Endothelial cell of hepatic sinusoid (primary cell): ENCODE measurements around the gene SPG7.

Source experiments
- in situ Hi-C: cut with HindIII; loops from 2 replicates; pipeline ENCODE4 v1.10.0; 2017; ENCODE audit warnings: low sequenced_read_pairs

SPG7 gene

GRCh38 chr16:89545044-89545830 lies 37.0 kb downstream of the SPG7 start:
- in situ Hi-C loops, result no loop called here

- in situ Hi-C loops, result no loop called here
Measured at GRCh38 chr16:89545831-89546574, 37.8 kb downstream of the SPG7 start.

GRCh38 chr16:89546781-89547180 lies 38.6 kb downstream of the SPG7 start:
- in situ Hi-C loops, result no loop called here

- in situ Hi-C loops, result no loop called here
Measured at GRCh38 chr16:89547291-89547690, 39.1 kb downstream of the SPG7 start.

DNA sequence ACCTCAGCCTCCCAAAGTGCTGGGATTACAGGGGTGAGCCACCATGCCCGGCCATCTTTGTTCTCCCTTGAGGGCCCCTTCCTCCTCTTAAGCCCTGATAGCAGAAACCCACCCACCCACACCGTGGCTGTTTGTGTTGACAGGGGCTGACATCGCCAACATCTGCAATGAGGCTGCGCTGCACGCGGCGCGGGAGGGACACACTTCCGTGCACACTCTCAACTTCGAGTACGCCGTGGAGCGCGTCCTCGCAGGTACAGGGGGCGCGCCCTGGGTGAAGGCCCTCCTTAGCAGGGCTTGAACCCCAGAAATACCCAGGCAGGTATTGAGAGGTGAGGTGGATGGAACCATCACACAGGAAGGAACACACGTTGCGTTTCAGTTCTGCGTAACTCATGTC lies 39.7 kb downstream of the SPG7 start:
- in situ Hi-C loops, result no loop called here

DNA sequence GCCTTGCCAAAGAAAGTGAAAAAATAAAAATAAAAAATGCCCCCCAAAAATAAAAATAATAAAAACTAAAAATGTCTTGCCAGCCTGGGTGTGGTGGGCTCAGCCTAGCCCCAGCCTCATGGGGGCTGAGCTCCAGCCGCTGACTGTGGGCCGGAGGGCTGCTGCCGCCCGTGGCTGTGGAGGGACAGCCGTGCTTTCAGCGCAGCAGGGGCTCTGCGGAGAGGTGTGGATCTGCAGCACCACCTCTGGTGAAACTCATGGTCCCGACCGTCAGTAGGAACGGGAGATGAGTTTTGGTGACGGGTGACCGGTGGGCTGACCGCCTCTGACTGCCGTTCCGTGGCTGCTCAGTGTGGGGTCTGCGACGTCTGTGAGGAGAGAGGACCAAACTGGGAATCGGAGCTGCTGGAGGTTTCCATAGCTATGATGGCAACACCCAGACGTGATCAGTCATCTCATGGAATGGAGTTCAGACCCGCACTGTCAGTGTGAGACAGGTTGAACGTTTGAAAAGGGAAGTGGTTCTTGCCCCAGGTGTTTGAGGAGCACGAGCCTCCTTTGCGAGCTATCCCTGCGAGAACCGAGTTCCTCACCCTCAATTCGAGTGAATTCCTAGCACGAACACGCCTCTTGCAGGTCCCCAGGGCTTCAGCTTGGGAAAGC lies 40.3 kb downstream of the SPG7 start:
- in situ Hi-C loops, result no loop called here

DNA sequence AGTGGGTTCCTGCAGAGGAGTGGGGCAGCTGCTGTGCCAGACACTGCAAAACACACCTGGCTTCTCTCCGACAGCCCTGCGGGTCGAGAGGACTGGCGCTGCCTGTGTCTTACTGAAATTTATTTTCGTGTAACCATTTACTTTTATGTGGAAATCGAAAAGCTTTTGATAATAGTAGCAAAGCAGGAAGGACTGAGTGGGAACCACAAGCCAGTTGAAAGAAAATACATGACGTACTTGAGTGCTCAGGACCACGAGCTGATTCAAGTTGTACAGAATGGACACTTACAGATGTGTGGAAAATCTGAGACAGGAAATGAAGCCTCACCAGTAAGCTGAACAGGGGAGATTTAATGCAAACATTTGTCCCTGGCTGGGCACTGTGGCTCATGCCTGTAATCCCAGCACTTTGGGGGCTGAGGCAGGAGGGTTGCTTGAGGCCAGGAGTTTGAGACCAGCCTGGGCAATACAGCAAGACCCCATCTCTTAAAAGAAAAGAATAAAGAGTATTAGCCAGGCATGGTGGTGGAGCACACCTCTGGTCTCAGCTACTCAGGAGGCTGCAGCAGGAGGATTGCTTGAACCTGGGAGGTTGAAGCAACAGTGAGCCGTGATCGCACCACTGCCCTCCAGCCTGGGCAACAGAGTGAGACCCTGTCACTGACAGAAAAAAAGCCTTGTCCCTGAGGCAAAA lies 41.0 kb downstream of the SPG7 start:
- in situ Hi-C loops, result no loop called here

GRCh38 chr16:89550421-89551007 lies 42.3 kb downstream of the SPG7 start:
- in situ Hi-C loops, result loop anchor here (5.0 kb wide), 1 partner anchor 43 kb away; the partner anchor contains the start of gene SPG7

GRCh38 chr16:89552329-89552728 lies 44.1 kb downstream of the SPG7 start:
- in situ Hi-C loops, result loop anchor here (5.0 kb wide), 1 partner anchor 45 kb away; the partner anchor contains the start of gene SPG7

DNA sequence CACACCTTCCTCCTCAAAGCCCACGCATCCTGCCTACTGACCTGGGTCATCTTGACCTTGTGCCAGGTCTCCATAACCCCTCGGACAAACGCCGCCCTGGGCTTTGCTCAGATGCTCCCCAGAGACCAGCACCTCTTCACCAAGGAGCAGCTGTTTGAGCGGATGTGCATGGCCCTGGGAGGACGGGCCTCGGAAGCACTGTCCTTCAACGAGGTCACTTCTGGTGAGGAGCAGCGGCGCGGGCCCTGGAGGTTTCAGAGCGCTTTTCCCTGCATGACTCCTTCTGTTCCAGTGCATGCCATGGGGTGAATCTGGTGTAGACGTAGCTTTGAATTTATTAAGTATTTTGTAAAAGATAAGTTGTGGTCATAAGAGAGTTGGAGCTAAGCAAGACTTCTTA lies 44.7 kb downstream of the SPG7 start:
- in situ Hi-C loops, result loop anchor here (5.0 kb wide), 1 partner anchor 46 kb away; the partner anchor contains the start of gene SPG7

- in situ Hi-C loops, result loop anchor here (5.0 kb wide), 1 partner anchor 46 kb away; the partner anchor contains the start of gene SPG7
Measured at GRCh38 chr16:89553733-89554132, 45.5 kb downstream of the SPG7 start.

GRCh38 chr16:89554343-89554742 lies 46.1 kb downstream of the SPG7 start:
- in situ Hi-C loops, result loop anchor here (5.0 kb wide), 1 partner anchor 47 kb away; the partner anchor contains the start of gene SPG7

- in situ Hi-C loops, result no loop called here
Measured at GRCh38 chr16:89555265-89555664, 47.1 kb downstream of the SPG7 start.

DNA sequence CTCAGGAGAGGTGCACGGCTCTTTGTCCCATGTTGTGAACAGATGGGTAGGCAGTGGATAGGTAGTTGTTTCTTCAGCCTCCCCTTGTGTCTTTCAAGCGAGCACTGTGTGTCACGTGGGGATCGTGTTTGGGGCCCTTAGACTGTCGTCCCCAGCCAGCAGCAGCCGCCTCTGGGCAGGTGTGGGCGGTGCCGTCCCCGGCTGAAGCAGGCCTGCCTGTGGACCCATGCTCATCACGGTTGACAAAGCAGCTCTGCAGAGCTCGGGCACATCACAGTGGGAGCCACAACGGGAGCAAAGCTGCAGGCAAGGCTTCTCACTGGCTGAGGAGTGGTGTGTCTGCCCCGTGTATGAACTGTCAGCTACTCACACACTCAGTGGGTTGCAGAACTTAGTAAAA lies 47.6 kb downstream of the SPG7 start:
- in situ Hi-C loops, result no loop called here

DNA sequence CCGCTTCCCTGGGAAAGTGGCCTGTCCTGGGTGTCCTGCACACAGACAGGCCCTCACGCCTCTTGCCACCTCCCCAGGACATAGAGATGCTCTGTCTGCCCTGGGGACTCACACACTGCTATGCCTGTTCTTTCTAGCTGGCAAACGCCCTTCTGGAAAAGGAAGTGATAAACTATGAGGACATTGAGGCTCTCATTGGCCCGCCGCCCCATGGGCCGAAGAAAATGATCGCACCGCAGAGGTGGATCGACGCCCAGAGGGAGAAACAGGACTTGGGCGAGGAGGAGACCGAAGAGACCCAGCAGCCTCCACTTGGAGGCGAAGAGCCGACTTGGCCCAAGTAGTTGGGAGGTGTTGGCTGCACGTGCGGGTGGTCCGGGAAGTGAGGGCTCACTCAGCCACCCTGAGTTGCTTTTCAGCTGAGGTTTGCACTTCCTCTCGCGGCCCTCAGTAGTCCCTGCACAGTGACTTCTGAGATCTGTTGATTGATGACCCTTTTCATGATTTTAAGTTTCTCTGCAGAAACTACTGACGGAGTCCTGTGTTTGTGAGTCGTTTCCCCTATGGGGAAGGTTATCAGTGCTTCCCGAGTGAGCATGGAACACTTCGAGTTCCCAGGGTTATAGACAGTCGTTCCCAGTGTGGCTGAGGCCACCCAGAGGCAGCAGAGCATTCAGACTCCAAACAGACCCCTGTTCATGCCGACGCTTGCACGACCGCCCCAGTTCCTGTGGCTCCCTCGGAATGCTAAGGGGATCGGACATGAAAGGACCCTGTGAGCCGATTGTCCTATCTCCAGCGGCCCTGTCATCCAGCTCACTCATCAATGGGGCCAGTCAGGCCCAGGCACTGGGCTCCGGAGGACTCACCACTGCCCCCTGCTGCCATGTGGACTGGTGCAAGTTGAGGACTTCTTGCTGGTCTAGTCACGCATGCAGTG lies 48.8 kb downstream of the SPG7 start:
- in situ Hi-C loops, result no loop called here

DNA sequence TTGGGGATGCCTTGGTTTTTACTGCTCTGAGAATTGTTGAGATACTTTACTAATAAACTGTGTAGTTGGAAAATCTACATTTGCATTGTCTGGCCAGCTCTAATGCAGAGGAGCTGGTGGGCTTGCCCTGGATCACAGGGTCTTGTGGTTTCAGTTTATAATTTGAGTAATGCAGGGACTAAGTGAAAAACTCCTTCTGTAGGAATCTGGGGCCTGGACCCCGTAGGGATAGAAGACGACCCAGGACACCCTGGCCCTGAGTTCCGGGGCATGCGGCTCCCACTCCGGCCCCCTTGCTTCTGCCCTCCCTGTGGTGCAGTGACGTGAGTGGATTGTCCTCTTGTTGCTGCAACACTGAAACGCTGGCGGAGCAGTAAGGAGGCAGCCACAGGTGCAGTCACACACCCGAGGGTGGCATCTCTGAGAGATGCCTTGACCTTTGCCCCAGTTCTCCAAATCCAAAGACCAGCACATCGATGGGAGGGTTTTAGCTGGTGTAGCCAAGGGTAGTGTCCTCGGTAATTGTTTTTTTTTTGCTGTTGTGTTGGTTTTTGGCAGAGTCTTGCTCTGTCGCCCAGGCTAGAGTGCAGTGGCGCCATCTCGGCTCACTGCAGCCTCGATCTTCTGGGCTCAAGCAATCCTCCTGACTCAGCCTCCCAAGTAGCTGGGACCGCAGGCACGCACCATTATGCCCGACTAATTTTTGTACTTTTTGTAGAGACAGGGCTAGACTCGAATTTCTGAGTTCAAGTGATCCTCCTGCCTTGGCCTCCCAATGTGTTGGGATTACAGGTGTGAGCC lies 49.7 kb downstream of the SPG7 start:
- in situ Hi-C loops, result no loop called here

- in situ Hi-C loops, result loop anchor here (5.0 kb wide), 1 partner anchor 152 kb away; no protein-coding TSS in a partner anchor
Measured at GRCh38 chr16:89560378-89561141, 52.4 kb downstream of the SPG7 start, which contains the start of gene RPL13. RPL13 (plus strand) TSS chr16:89560682; CDS start chr16:89560960, 278 bp downstream.
